ENCODE data around the gene SRP19.
"Not testable (repeated sequence)": the region's sequence is repeated elsewhere in the genome, so short reads cannot be mapped to it uniquely, and the experiment has no call there.

SRP19 gene

GRCh38 chr5:112847306-112847705, 13.8 kb upstream of the SRP19 start:
- no peaks in the 10 kb centered on the region for H3K9me3 ChIP-seq
- peaks cover 5% of the 10 kb centered on the region for H3K27me3 ChIP-seq
- H3K4me3 ChIP-seq (ENCODE audit: low read depth in 1 of 2, low read length in 1 of 2): no peak overlapping the region
- TF ChIP-seq, protein P1, sequence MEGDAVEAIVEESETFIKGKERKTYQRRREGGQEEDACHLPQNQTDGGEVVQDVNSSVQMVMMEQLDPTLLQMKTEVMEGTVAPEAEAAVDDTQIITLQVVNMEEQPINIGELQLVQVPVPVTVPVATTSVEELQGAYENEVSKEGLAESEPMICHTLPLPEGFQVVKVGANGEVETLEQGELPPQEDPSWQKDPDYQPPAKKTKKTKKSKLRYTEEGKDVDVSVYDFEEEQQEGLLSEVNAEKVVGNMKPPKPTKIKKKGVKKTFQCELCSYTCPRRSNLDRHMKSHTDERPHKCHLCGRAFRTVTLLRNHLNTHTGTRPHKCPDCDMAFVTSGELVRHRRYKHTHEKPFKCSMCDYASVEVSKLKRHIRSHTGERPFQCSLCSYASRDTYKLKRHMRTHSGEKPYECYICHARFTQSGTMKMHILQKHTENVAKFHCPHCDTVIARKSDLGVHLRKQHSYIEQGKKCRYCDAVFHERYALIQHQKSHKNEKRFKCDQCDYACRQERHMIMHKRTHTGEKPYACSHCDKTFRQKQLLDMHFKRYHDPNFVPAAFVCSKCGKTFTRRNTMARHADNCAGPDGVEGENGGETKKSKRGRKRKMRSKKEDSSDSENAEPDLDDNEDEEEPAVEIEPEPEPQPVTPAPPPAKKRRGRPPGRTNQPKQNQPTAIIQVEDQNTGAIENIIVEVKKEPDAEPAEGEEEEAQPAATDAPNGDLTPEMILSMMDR (IDR thresholded peaks at IDR 0.05): no peak
- H3K4me1 ChIP-seq (ENCODE audit: control insufficient read depth in 1 of 2, insufficient read depth in 1 of 2, low read depth in 1 of 2, low read length in 1 of 2): no peaks in the 10 kb centered on the region
- no peaks in the 10 kb centered on the region for H3K36me3 ChIP-seq
- H3K27ac ChIP-seq: no peak overlapping the region

DNA sequence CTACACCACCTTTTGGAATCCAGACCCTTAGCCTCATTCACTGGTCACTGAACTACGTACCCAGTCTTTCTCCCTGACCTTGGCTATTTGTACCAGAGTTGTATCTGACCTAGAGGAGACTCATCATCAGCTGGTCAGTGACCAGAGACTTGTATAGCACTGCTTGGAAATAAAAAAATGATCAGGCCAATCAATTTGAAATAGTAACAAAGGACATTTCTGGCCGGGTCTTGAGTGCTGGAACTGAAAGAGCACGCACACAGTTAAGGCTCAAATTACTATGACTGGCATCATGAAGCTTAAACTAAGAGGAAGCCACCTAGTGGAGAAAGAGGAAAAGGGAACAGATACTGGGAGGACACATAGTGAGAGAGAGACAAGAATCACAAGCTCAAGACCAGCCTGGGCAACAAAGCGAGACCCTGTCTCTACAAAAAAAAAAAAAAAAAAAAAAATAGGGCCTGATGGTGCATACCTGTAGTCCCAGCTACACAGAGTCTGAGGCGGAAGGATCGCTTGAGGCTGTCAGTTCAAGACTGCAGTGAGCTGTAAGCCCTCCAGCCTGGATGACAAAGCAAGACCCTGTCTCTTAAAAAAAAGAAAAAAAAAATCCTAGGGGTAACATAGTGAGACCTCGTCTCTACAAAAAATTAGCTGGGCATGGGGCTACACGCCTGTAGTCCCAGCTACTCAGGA, 12.8 kb upstream of the SRP19 start:
- H3K36me3 ChIP-seq: no peaks in the 10 kb centered on the region
- peaks cover 5% of the 10 kb centered on the region for H3K27me3 ChIP-seq
- no peak overlapping the region for H3K27ac ChIP-seq
- TF ChIP-seq, protein P1 (IDR thresholded peaks at IDR 0.05): peak; percentile 15
- H3K4me3 ChIP-seq (ENCODE audit: low read depth in 1 of 2, low read length in 1 of 2): no peak overlapping the region
- no peaks in the 10 kb centered on the region for H3K4me1 ChIP-seq (ENCODE audit: control insufficient read depth in 1 of 2, insufficient read depth in 1 of 2, low read depth in 1 of 2, low read length in 1 of 2)
- H3K9me3 ChIP-seq: no peaks in the 10 kb centered on the region

DNA sequence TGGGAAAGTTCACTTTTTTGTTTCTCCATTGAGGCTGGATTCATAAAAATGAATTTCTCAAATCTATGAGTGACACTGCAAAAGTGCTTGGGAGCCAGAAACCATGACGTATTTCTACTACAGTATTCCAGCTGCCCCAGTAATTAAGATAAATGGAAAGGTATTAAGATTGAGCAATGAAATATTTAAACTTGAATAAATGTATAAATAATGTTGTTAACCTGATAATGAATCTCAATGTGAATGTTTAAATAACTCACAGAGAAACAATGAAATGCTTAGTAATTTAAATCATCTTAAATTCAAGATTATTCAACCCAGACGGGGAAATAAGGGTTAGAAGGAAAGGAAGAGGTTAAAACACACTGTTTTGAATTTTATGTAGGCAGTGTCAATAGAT, 11.2 kb upstream of the SRP19 start:
- Histone ChIP-seq H3K4me3 (ENCODE audit: low read depth in 1 of 2, low read length in 1 of 2) (no peak overlapping the region), H3K36me3 (no peaks in the 10 kb centered on the region)
- TF ChIP-seq, protein P1 (IDR thresholded peaks at IDR 0.05): no peak

GRCh38 chr5:112854651-112855050, 6.4 kb upstream of the SRP19 start:
- no peaks in the 10 kb centered on the region for H3K36me3 ChIP-seq
- H3K27me3 ChIP-seq: peaks cover 54% of the 10 kb centered on the region
- TF ChIP-seq, protein P1 (IDR thresholded peaks at IDR 0.05): no peak
- H3K27ac ChIP-seq: no peak overlapping the region
- H3K4me3 ChIP-seq (ENCODE audit: low read depth in 1 of 2, low read length in 1 of 2): no peak overlapping the region
- H3K9me3 ChIP-seq: no peaks in the 10 kb centered on the region
- H3K4me1 ChIP-seq (ENCODE audit: control insufficient read depth in 1 of 2, insufficient read depth in 1 of 2, low read depth in 1 of 2, low read length in 1 of 2): no peaks in the 10 kb centered on the region

More for the DNA sequence above, 11.2 kb upstream of the SRP19 start:
- Histone ChIP-seq H3K9me3 (no peaks in the 10 kb centered on the region), H3K4me1 (ENCODE audit: control insufficient read depth in 1 of 2, insufficient read depth in 1 of 2, low read depth in 1 of 2, low read length in 1 of 2) (no peaks in the 10 kb centered on the region), H3K27me3 (peaks cover 18% of the 10 kb centered on the region), H3K27ac (no peak overlapping the region)

- Histone ChIP-seq H3K4me3 (ENCODE audit: low read depth in 1 of 2, low read length in 1 of 2) (no peak overlapping the region), H3K27ac (no peak overlapping the region), H3K9me3 (no peaks in the 10 kb centered on the region), H3K27me3 (peaks cover 52% of the 10 kb centered on the region), H3K36me3 (peaks cover 6% of the 10 kb centered on the region), H3K4me1 (ENCODE audit: control insufficient read depth in 1 of 2, insufficient read depth in 1 of 2, low read depth in 1 of 2, low read length in 1 of 2) (peaks cover 18 to 19% of the 10 kb centered on the region in 2 experiments)
- TF ChIP-seq, protein P1 (IDR thresholded peaks at IDR 0.05): no peak
Measured at GRCh38 chr5:112857866-112858265, 3.2 kb upstream of the SRP19 start.

- H3K4me3 ChIP-seq (ENCODE audit: low read depth in 1 of 2, low read length in 1 of 2): peak overlapping the region; percentile 73 to 93
- peaks cover 32% of the 10 kb centered on the region for H3K36me3 ChIP-seq
- H3K27ac ChIP-seq: peak overlapping the region; percentile 84
Measured at GRCh38 chr5:112860571-112860928, 537 bp upstream of the SRP19 start.

More at GRCh38 chr5:112860571-112860928, 537 bp upstream of the SRP19 start:
- H3K4me1 ChIP-seq (ENCODE audit: control insufficient read depth in 1 of 2, insufficient read depth in 1 of 2, low read depth in 1 of 2, low read length in 1 of 2): peaks cover 18 to 19% of the 10 kb centered on the region in 2 experiments
- not testable (repeated sequence) for H3K9me3 ChIP-seq
- peaks cover 32% of the 10 kb centered on the region for H3K27me3 ChIP-seq
